ENCODE results near the gene EPX.
A peak's percentile ranks its signal among the peaks of the same experiment; 100 is the strongest.
"Not testable (repeated sequence)": the region's sequence is repeated elsewhere in the genome, so short reads cannot be mapped to it uniquely, and the experiment has no call there.

The EPX gene, protein sequence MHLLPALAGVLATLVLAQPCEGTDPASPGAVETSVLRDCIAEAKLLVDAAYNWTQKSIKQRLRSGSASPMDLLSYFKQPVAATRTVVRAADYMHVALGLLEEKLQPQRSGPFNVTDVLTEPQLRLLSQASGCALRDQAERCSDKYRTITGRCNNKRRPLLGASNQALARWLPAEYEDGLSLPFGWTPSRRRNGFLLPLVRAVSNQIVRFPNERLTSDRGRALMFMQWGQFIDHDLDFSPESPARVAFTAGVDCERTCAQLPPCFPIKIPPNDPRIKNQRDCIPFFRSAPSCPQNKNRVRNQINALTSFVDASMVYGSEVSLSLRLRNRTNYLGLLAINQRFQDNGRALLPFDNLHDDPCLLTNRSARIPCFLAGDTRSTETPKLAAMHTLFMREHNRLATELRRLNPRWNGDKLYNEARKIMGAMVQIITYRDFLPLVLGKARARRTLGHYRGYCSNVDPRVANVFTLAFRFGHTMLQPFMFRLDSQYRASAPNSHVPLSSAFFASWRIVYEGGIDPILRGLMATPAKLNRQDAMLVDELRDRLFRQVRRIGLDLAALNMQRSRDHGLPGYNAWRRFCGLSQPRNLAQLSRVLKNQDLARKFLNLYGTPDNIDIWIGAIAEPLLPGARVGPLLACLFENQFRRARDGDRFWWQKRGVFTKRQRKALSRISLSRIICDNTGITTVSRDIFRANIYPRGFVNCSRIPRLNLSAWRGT

GRCh38 chr17:58192612-58193011 lies at the start of gene EPX:
Gene EPX (plus strand): TSS chr17:58192726. CDS start chr17:58192847, 121 bp downstream.
- peaks cover 48% of the 10 kb centered on the region for H3K27me3 Mint-ChIP-seq
- H3K27ac Mint-ChIP-seq = no peak within 1 kb of the TSS
- H3K4me3 Mint-ChIP-seq = no peak within 1 kb of the TSS
- no peak for DNase-seq
- H3K4me1 Mint-ChIP-seq = no peaks in the 10 kb centered on the region
- no peaks in the 10 kb centered on the region for H3K9me3 Mint-ChIP-seq
- CTCF ChIA-PET = interaction anchor here (0.6 kb wide), 1 partner anchor 70 kb away, joined by 3 read pairs; no protein-coding TSS in a partner anchor
- no peaks in the 10 kb centered on the region for H3K36me3 Mint-ChIP-seq

GRCh38 chr17:58143335-58143734 lies 49.2 kb upstream of the EPX start:
- CTCF ChIA-PET, H3K27ac Mint-ChIP-seq, DNase-seq, H3K4me3 Mint-ChIP-seq, H3K4me1 Mint-ChIP-seq: not testable (repeated sequence)
- Mint-ChIP-seq H3K36me3 (peaks cover 26% of the 10 kb centered on the region), H3K9me3 (peaks cover 27% of the 10 kb centered on the region), H3K27me3 (peaks cover 32% of the 10 kb centered on the region)

DNA sequence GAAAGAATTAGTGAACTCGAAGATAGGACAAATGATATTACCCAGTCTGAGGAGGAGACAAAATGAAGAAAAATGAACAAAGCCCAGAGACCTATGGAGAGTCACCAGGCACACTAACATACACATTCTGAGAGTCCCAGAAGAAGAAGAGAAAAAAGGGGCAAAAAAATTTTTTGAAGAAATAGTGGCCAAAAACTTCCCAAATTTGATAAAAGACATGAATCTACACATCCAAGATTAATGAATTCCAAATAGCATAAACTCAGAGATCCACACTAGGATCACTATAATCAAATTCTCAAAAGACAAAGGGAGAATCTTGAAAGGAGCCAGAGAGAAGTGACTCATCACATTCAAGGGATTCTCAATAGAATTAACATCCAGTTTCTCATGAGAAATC lies 47.7 kb upstream of the EPX start:
- CTCF ChIA-PET = no interaction called here
- DNase-seq = no peak
- no peak overlapping the region for H3K27ac Mint-ChIP-seq
- peaks cover 43% of the 10 kb centered on the region for H3K27me3 Mint-ChIP-seq
- H3K36me3 Mint-ChIP-seq = peaks cover 26% of the 10 kb centered on the region
- H3K4me1 Mint-ChIP-seq = peaks cover 4% of the 10 kb centered on the region
- H3K4me3 Mint-ChIP-seq = no peak overlapping the region
- H3K9me3 Mint-ChIP-seq = peaks cover 27% of the 10 kb centered on the region

DNA sequence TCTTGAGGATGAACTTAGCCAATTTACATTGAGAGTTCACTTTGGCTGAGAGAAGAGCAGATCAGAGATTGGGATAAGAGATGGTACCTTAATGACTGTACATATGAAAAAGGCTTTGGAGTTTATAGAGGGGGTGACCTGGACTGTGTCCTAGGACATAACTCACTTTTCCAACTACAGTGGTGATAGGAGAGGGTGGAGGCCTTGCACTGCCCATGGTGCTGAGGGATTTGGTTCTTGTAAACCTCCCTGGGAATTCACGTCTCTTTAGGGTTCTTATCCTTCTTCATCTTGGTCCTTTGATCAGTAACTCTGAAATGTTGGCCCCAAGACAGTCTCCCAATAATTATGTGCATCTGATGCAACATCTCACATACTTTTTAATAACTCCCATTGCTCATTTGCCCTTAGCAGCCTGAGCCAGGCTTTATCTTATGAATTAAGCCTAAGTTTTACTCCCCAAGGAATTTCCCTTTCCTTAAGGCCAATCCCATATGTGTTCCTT lies 44.5 kb upstream of the EPX start, which contains the start of gene OR4D1:
Gene OR4D1, plus strand, starts transcription at position 455 of the 505 bp plus-strand sequence. CDS start 6,770 bp downstream, outside the sequence.
- Mint-ChIP-seq H3K27ac (no peak within 1 kb of the TSS), H3K9me3 (peaks cover 27% of the 10 kb centered on the region), H3K27me3 (peaks cover 40% of the 10 kb centered on the region), H3K4me1 (peaks cover 24% of the 10 kb centered on the region), H3K4me3 (no peak within 1 kb of the TSS), H3K36me3 (peaks cover 34% of the 10 kb centered on the region)
- no peak for DNase-seq
- CTCF ChIA-PET = interaction anchor here (1.6 kb wide), 1 partner anchor 26 kb away, joined by 4 read pairs; no protein-coding TSS in a partner anchor

- CTCF ChIA-PET = interaction anchor here (1.6 kb wide), 1 partner anchor 27 kb away, joined by 4 read pairs; no protein-coding TSS in a partner anchor
- peaks cover 38% of the 10 kb centered on the region for H3K27me3 Mint-ChIP-seq
Observed at GRCh38 chr17:58148609-58149008, 43.9 kb upstream of the EPX start.

GRCh38 chr17:58150394-58150793 lies 42.1 kb upstream of the EPX start:
- no peak overlapping the region for H3K27ac Mint-ChIP-seq
- peaks cover 48% of the 10 kb centered on the region for H3K4me1 Mint-ChIP-seq
- no peak overlapping the region for H3K4me3 Mint-ChIP-seq
- H3K27me3 Mint-ChIP-seq = peaks cover 30% of the 10 kb centered on the region
- CTCF ChIA-PET = interaction anchor here (0.6 to 1.2 kb wide), 2 partner anchors 22 to 273 kb away, joined by 3 to 4 read pairs; no protein-coding TSS in a partner anchor
- H3K36me3 Mint-ChIP-seq = peaks cover 30% of the 10 kb centered on the region
- peaks cover 23% of the 10 kb centered on the region for H3K9me3 Mint-ChIP-seq
- DNase-seq = no peak

More at GRCh38 chr17:58148609-58149008, 43.9 kb upstream of the EPX start:
- H3K4me1 Mint-ChIP-seq = peaks cover 30% of the 10 kb centered on the region
- no peak overlapping the region for H3K4me3 Mint-ChIP-seq
- no peak for DNase-seq
- no peak overlapping the region for H3K27ac Mint-ChIP-seq
- peaks cover 33% of the 10 kb centered on the region for H3K36me3 Mint-ChIP-seq
- H3K9me3 Mint-ChIP-seq = peaks cover 27% of the 10 kb centered on the region

DNA sequence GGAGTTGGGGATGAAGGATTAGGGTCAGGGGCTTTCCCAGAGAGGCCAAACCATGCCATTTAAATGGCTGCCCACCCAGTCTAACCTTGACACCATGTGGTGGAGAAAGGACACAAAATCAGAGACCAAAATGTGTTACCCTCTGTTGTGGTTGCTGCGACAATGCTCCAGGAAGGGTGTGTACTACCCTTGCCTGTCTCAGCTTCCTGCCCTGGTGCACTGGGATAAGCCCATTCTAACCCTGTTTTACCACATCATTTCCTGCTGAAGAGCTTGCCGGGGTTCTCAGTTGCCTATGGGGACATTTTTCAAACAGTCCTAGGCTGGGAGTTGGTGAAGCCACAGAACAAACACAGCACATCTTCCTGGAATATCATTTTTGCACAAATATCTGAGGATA lies 39.5 kb upstream of the EPX start:
- peaks cover 13% of the 10 kb centered on the region for H3K9me3 Mint-ChIP-seq
- H3K4me3 Mint-ChIP-seq = peak overlapping the region; percentile 37
- peak; percentile 84 for DNase-seq
- CTCF ChIA-PET = interaction anchor here (0.8 to 1.2 kb wide), 4 partner anchors 10 to 31 kb away, joined by 3 to 4 read pairs (median 3); no protein-coding TSS in a partner anchor
- peaks cover 21% of the 10 kb centered on the region for H3K36me3 Mint-ChIP-seq
- peaks cover 26% of the 10 kb centered on the region for H3K27me3 Mint-ChIP-seq
- peaks cover 67% of the 10 kb centered on the region for H3K4me1 Mint-ChIP-seq
- H3K27ac Mint-ChIP-seq = peak overlapping the region; percentile 93

DNA sequence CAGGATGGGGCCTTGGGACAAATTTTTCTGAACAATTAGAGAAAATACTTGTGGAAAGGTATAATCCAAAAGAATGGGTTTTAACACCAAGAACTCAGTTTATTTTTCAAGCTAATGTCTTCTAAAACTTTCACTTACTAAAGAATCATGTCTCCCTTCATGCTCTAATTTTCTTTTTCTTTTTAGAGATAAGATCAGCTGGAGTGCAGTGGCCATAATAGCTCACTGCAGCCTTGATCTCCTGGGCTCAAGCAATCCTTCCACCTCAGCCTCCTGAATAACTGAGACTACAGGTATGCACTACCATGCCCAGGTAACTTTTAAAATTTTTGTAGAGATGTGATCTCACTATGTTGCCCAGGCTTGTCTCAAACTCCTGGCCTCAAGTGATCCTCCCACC lies 38.9 kb upstream of the EPX start:
- Mint-ChIP-seq H3K9me3 (peaks cover 13% of the 10 kb centered on the region), H3K27me3 (peaks cover 19% of the 10 kb centered on the region), H3K27ac (peak overlapping the region; percentile 93), H3K36me3 (peaks cover 21% of the 10 kb centered on the region), H3K4me3 (no peak overlapping the region), H3K4me1 (peaks cover 73% of the 10 kb centered on the region)
- CTCF ChIA-PET = interaction anchor here (0.8 to 1.2 kb wide), 3 partner anchors 9 to 31 kb away, joined by 3 to 4 read pairs (median 3); no protein-coding TSS in a partner anchor
- no peak for DNase-seq

GRCh38 chr17:58156839-58157803 lies 35.4 kb upstream of the EPX start:
- peaks cover 13% of the 10 kb centered on the region for H3K9me3 Mint-ChIP-seq
- peak; percentile 73 for DNase-seq
- H3K36me3 Mint-ChIP-seq = peaks cover 24% of the 10 kb centered on the region
- H3K27me3 Mint-ChIP-seq = peaks cover 4% of the 10 kb centered on the region
- peaks cover 73% of the 10 kb centered on the region for H3K4me1 Mint-ChIP-seq
- CTCF ChIA-PET = interaction anchor here (1.0 to 1.5 kb wide), 3 partner anchors 13 to 35 kb away, joined by 3 to 4 read pairs (median 4); no protein-coding TSS in a partner anchor
- peak overlapping the region; percentile 90 for H3K27ac Mint-ChIP-seq
- H3K4me3 Mint-ChIP-seq = peak overlapping the region; percentile 80

- peaks cover 13% of the 10 kb centered on the region for H3K9me3 Mint-ChIP-seq
- H3K4me3 Mint-ChIP-seq = no peak overlapping the region
- peaks cover 19% of the 10 kb centered on the region for H3K36me3 Mint-ChIP-seq
- H3K27ac Mint-ChIP-seq = no peak overlapping the region
- DNase-seq = no peak
- CTCF ChIA-PET = no interaction called here
- peaks cover 4% of the 10 kb centered on the region for H3K27me3 Mint-ChIP-seq
- peaks cover 62% of the 10 kb centered on the region for H3K4me1 Mint-ChIP-seq
Observed at GRCh38 chr17:58158181-58158580, 34.3 kb upstream of the EPX start.

DNA sequence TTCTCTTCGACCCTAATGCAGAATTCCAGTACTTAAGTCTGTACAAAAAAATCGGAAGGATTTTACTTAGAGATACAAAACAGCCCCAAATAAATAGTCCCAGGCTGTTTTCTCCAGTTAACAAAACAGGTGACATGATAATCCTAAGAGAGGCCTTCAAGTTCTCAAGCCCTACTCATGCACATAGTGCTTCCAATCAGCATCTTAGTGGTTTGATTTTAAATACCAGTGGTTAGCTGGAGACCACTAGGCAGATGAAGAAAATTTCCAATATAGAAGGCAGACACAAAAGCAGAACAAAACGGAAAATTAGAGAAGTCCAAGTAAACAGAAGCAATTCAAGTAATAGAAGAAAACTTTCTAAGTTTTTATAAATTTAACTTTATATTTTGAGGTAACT lies 31.0 kb upstream of the EPX start:
- CTCF ChIA-PET = no interaction called here
- Mint-ChIP-seq H3K9me3 (no peaks in the 10 kb centered on the region), H3K36me3 (peaks cover 8% of the 10 kb centered on the region), H3K27ac (no peak overlapping the region), H3K4me3 (no peak overlapping the region), H3K4me1 (peaks cover 29% of the 10 kb centered on the region), H3K27me3 (peaks cover 13% of the 10 kb centered on the region)
- no peak for DNase-seq

DNA sequence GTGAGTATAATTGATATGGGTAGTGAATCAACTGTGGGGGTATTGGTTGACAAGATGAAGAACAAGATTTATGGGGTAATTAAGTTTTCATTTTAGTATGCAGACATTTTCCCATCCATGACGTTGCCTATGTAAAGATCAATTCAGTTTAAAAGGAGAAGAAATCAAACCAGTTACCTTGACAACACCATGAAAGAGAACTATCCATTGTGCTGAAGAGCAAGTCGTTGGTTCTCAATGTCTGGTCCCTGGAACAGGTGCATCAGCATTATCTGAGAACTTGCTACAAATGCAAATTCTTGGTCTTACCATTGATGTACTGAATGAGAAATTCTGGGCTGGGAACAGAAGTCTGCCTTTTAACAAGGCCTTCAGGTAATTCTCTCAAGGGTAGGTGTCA lies 26.5 kb upstream of the EPX start:
- no peak for DNase-seq
- H3K4me1 Mint-ChIP-seq = peaks cover 20% of the 10 kb centered on the region
- peaks cover 33% of the 10 kb centered on the region for H3K27me3 Mint-ChIP-seq
- H3K36me3 Mint-ChIP-seq = peaks cover 3% of the 10 kb centered on the region
- no peaks in the 10 kb centered on the region for H3K9me3 Mint-ChIP-seq
- CTCF ChIA-PET = no interaction called here
- no peak overlapping the region for H3K4me3 Mint-ChIP-seq
- no peak overlapping the region for H3K27ac Mint-ChIP-seq

GRCh38 chr17:58166682-58167081 lies 25.8 kb upstream of the EPX start, which contains the start of gene OR4D2:
Gene OR4D2 (plus strand): TSS chr17:58166982. CDS start chr17:58169656, 2,674 bp downstream.
- Mint-ChIP-seq H3K36me3 (peaks cover 3% of the 10 kb centered on the region), H3K27ac (no peak within 1 kb of the TSS), H3K9me3 (no peaks in the 10 kb centered on the region), H3K27me3 (peaks cover 33% of the 10 kb centered on the region), H3K4me1 (peaks cover 25% of the 10 kb centered on the region), H3K4me3 (no peak within 1 kb of the TSS)
- no peak for DNase-seq
- CTCF ChIA-PET = no interaction called here

Measured in activated naive CD4-positive, alpha-beta T cell treated with anti-CD3 and anti-CD28 coated beads, Interleukin-2, amount 10 ng/mL, durations not matched to agents 7 days and 5 days (primary cell).